Peyer's patch (tissue), 4 donors: ENCODE measurements around the gene PROM1.

ENCODE experiments used
- CTCF ChIP-seq, 6 experiments: fragments of 450-650 bp in 4 of 6; fragments of 200-600 bp in 2 of 6; sonication (generic) in 1 of 6; IDR thresholded peaks; one replicate each; pipeline ENCODE4 v1.5.1; 2017 to 2019; ENCODE audit warnings: antibody characterized with exemption in 6 of 6, mild to moderate bottlenecking in 3 of 6, moderate library complexity in 1 of 6
- POLR2A ChIP-seq, 2 donors: fragments of 450-650 bp; IDR thresholded peaks; one replicate each; pipeline ENCODE4 v1.5.1; 2017; ENCODE audit warnings: antibody characterized with exemption in 2 of 2, mild to moderate bottlenecking in 2 of 2, moderate library complexity in 2 of 2

GRCh38 chr4:15935504-15936402, 148.1 kb downstream of the PROM1 start:
- no peak for TF ChIP-seq POLR2A (IDR thresholded peaks at IDR 0.05)
- TF ChIP-seq CTCF (IDR thresholded peaks at IDR 0.05), result no peak
